DND-41 (cell line): Measurements from ENCODE around the gene TMEM255B.

Experiments used
- ATAC-seq: fragments of 200-7000 bp; cut with Tn5 transposase; 3 replicates; pipeline ENCODE4 v1.9.1; 2021; ENCODE audit warnings: low read depth; ENCODE audit not compliant: insufficient read depth
- DNase-seq: peaks from one replicate; pipeline ENCODE4 v3.0.0-alpha.2; 2020
- H2AFZ ChIP-seq: 2 replicates; pipeline ENCODE4 v1.6.0; 2012; ENCODE audit warnings: low read depth, low read length
- H3K27ac ChIP-seq: 2 replicates; pipeline ENCODE4 v1.5.1; 2012; ENCODE audit warnings: low read length, inconsistent platforms
- H3K27me3 ChIP-seq: fragments of 200-600 bp; sonication (generic); 2 replicates; pipeline ENCODE4 v1.6.0; 2012; ENCODE audit warnings: low read length, mild to moderate bottlenecking, inconsistent platforms; ENCODE audit not compliant: insufficient read depth, poor library complexity
- H3K36me3 ChIP-seq: 2 replicates; pipeline ENCODE4 v1.5.1; 2012; ENCODE audit warnings: low read length, inconsistent platforms; ENCODE audit not compliant: insufficient read depth
- H3K4me1 ChIP-seq: 2 replicates; pipeline ENCODE4 v1.5.1; 2012; ENCODE audit warnings: mild to moderate bottlenecking, low read length; ENCODE audit not compliant: insufficient read depth
- H3K4me2 ChIP-seq: 2 replicates; pipeline ENCODE4 v1.6.0; 2012; ENCODE audit warnings: mild to moderate bottlenecking, moderate library complexity, low read length, inconsistent platforms; ENCODE audit not compliant: insufficient read depth
- H3K4me3 ChIP-seq, 2 experiments: fragments of 200-600 bp in 1 of 2; shearing (Covaris generic) in 1 of 2; 2 replicates each; pipeline ENCODE4 v1.5.1; 2012 to 2016; ENCODE audit warnings: inconsistent platforms in 2 of 2, low read length in 2 of 2, mild to moderate bottlenecking in 2 of 2, low read depth in 1 of 2, moderate library complexity in 1 of 2
- H3K79me2 ChIP-seq: 2 replicates; pipeline ENCODE4 v1.6.0; 2012; ENCODE audit warnings: low read length, inconsistent platforms; ENCODE audit not compliant: insufficient read depth
- H3K9ac ChIP-seq: 2 replicates; pipeline ENCODE4 v1.6.0; 2012; ENCODE audit warnings: low read depth, mild to moderate bottlenecking, inconsistent platforms, low read length, moderate library complexity
- H3K9me3 ChIP-seq: 2 replicates; pipeline ENCODE4 v1.5.1; 2012; ENCODE audit warnings: low read length, moderate library complexity, mild to moderate bottlenecking, inconsistent platforms; ENCODE audit not compliant: insufficient read depth, severe bottlenecking
- H4K20me1 ChIP-seq: 2 replicates; pipeline ENCODE4 v1.6.0; 2012; ENCODE audit warnings: low read length; ENCODE audit not compliant: insufficient read depth
- CTCF ChIP-seq: IDR thresholded peaks from 2 replicates; pipeline ENCODE4 v1.5.1; 2012; ENCODE audit warnings: borderline replicate concordance, low read length, moderate library complexity, mild to moderate bottlenecking; ENCODE audit not compliant: poor library complexity, severe bottlenecking; ENCODE audit errors: extremely low read depth
- EZH2 ChIP-seq: IDR thresholded peaks from 3 replicates; pipeline ENCODE4 v1.6.1; 2012; ENCODE audit warnings: borderline replicate concordance, low read depth, mild to moderate bottlenecking, moderate library complexity, low read length, inconsistent platforms; ENCODE audit not compliant: severe bottlenecking

TMEM255B gene

GRCh38 chr13:113857531-113858195 is 98.6 kb downstream of the TMEM255B start:
- Histone ChIP-seq H3K4me3 (no peak overlapping the region), H3K4me2 (no peak overlapping the region), H2AFZ (no peak overlapping the region), H3K27ac (no peak overlapping the region), H3K36me3 (no peaks in the 10 kb centered on the region), H3K9ac (no peak overlapping the region), H3K27me3 (peaks cover 4% of the 10 kb centered on the region), H3K79me2 (no peaks in the 10 kb centered on the region), H3K9me3 (no peaks in the 10 kb centered on the region), H3K4me1 (peaks cover 34% of the 10 kb centered on the region), H4K20me1 (no peaks in the 10 kb centered on the region)
- TF ChIP-seq CTCF, result no peak
- no peak for TF ChIP-seq EZH2
- no peak for ATAC-seq
- no peak for DNase-seq

- no peak overlapping the region for H3K9ac ChIP-seq
- no peak overlapping the region for H3K4me2 ChIP-seq
- H3K4me3 ChIP-seq, result no peak overlapping the region
Measured at GRCh38 chr13:113859311-113860050, 100.5 kb downstream of the TMEM255B start.

GRCh38 chr13:113860051-113860664 is 101.1 kb downstream of the TMEM255B start:
- Histone ChIP-seq H3K9me3 (no peaks in the 10 kb centered on the region), H3K36me3 (no peaks in the 10 kb centered on the region), H3K79me2 (no peaks in the 10 kb centered on the region), H3K4me2 (no peak overlapping the region), H2AFZ (no peak overlapping the region), H3K4me1 (peaks cover 13% of the 10 kb centered on the region), H3K27me3 (peaks cover 16% of the 10 kb centered on the region), H3K27ac (no peak overlapping the region), H4K20me1 (no peaks in the 10 kb centered on the region), H3K9ac (no peak overlapping the region), H3K4me3 (no peak overlapping the region)
- TF ChIP-seq EZH2 (no peak), CTCF (no peak)
- DNase-seq (peak; percentile 0), ATAC-seq (no peak)

More at GRCh38 chr13:113859311-113860050, 100.5 kb downstream of the TMEM255B start:
- TF ChIP-seq CTCF, result no peak
- TF ChIP-seq EZH2, result no peak
- DNase-seq (peak; percentile 0), ATAC-seq (no peak)
- H3K79me2 ChIP-seq, result no peaks in the 10 kb centered on the region
- H3K9me3 ChIP-seq, result no peaks in the 10 kb centered on the region
- H3K27ac ChIP-seq, result no peak overlapping the region
- H3K36me3 ChIP-seq, result no peaks in the 10 kb centered on the region
- peaks cover 20% of the 10 kb centered on the region for H3K4me1 ChIP-seq
- no peak overlapping the region for H2AFZ ChIP-seq
- H4K20me1 ChIP-seq, result no peaks in the 10 kb centered on the region
- H3K27me3 ChIP-seq, result peaks cover 14% of the 10 kb centered on the region
